ENCODE measurements around the gene MAN1A2. TPM values are rescaled to one million over a fixed set of nuclear protein-coding genes. Genes with fewer than 3 reads are reported as not detected.
"Not testable (repeated sequence)": the region's sequence is repeated elsewhere in the genome, so short reads cannot be mapped to it uniquely, and the experiment has no call there.

Gene MAN1A2
- total RNA-seq, 1 donor from 2014 or later: 31.8 TPM

DNA sequence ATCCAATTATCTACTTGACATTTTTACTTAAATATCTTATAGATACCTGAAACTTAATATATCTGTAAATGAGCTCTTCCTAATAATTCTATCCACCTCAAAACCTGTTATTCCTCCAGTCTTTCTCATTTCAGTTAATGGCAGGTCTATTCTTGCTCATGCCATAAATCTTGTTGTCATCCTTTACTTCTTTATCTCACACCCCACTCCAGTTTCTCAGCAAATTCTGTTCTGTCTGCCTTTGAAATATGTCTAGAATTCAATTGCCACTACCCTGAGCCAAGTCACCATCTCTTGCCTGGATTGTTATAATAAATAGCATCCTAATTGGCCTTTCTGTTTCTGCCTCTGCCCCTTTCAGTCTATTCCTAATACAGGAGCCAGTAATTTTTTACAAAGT is 105.8 kb downstream of the MAN1A2 start:
- Mint-ChIP-seq H3K36me3 (ENCODE audit: unreplicated experiment) (no peaks in the 10 kb centered on the region), H3K4me3 (ENCODE audit: unreplicated experiment) (no peak overlapping the region), H3K4me1 (ENCODE audit: low read depth, unreplicated experiment) (no peaks in the 10 kb centered on the region), H3K27ac (ENCODE audit: unreplicated experiment) (no peak overlapping the region), H3K27me3 (ENCODE audit: unreplicated experiment) (no peaks in the 10 kb centered on the region), H3K9me3 (ENCODE audit: unreplicated experiment) (no peaks in the 10 kb centered on the region)
- DNase-seq: no peak
- TF ChIP-seq, protein P1, sequence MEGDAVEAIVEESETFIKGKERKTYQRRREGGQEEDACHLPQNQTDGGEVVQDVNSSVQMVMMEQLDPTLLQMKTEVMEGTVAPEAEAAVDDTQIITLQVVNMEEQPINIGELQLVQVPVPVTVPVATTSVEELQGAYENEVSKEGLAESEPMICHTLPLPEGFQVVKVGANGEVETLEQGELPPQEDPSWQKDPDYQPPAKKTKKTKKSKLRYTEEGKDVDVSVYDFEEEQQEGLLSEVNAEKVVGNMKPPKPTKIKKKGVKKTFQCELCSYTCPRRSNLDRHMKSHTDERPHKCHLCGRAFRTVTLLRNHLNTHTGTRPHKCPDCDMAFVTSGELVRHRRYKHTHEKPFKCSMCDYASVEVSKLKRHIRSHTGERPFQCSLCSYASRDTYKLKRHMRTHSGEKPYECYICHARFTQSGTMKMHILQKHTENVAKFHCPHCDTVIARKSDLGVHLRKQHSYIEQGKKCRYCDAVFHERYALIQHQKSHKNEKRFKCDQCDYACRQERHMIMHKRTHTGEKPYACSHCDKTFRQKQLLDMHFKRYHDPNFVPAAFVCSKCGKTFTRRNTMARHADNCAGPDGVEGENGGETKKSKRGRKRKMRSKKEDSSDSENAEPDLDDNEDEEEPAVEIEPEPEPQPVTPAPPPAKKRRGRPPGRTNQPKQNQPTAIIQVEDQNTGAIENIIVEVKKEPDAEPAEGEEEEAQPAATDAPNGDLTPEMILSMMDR (IDR thresholded peaks at IDR 0.05; ENCODE audit: partially characterized antibody, unreplicated experiment): no peak

DNA sequence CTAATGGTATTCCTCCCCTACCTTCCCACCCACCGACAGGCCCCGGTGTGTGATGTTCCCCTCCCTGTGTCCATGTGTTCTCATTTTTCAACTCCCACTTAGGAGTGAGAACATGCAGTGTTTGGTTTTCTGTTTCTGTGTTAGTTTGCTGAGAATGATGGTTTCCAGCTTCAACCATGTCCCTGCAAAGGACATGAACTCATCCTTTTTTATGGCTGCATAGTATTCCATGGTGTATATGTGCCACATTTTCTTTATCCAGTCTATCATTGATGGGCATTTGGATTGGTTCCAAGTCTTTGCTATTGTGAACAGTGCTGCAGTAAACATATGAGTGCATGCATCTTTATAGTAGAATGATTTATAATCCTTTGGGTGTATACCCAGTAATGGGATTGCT is 108.2 kb downstream of the MAN1A2 start:
- H3K36me3 Mint-ChIP-seq (ENCODE audit: unreplicated experiment); H3K27ac Mint-ChIP-seq (ENCODE audit: unreplicated experiment); H3K4me1 Mint-ChIP-seq (ENCODE audit: low read depth, unreplicated experiment); H3K4me3 Mint-ChIP-seq (ENCODE audit: unreplicated experiment); H3K9me3 Mint-ChIP-seq (ENCODE audit: unreplicated experiment); DNase-seq; H3K27me3 Mint-ChIP-seq (ENCODE audit: unreplicated experiment): not testable (repeated sequence)

DNA sequence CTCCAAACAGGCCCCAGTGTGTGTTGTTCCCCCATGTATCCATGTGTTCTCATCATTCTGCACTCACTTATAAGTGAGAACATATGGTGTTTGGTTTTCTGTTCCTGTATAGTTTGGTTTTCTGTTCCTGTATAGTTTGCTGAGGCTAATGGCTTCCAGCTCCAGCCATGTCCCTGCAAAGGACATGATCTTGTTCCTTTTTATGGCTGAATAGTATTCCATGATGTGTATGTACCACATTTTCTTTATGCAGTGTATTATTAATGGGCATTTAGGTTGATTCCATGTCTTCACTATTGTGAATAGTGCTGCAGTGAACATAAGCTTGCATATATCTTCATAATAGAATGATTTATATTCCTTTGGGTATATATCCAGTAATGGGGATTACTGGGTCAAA is 111.8 kb downstream of the MAN1A2 start:
- H3K27ac Mint-ChIP-seq (ENCODE audit: unreplicated experiment): no peak overlapping the region

DNA sequence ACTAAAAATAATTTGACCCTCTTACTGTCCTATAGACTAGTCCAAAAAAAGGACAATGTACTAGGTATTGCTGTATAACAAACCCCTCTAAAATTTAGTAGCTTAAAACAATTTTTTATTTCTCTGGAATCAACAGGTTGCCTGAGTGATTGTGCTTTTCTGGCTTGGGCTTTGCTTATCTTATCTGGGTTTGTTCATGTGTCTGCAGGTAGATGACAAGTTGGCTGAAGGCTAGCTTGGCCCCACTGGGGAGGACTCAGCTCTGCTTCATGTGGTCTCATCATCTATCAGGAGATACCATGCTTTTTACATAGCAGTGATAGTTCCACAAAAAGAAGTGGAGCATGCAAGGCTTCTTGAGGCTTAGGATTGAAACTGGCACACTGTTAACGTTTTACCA is 114.2 kb downstream of the MAN1A2 start:
- Mint-ChIP-seq H3K27me3 (ENCODE audit: unreplicated experiment) (no peaks in the 10 kb centered on the region), H3K4me1 (ENCODE audit: low read depth, unreplicated experiment) (no peaks in the 10 kb centered on the region), H3K9me3 (ENCODE audit: unreplicated experiment) (no peaks in the 10 kb centered on the region), H3K4me3 (ENCODE audit: unreplicated experiment) (no peak overlapping the region), H3K36me3 (ENCODE audit: unreplicated experiment) (no peaks in the 10 kb centered on the region), H3K27ac (ENCODE audit: unreplicated experiment) (no peak overlapping the region)
- TF ChIP-seq, protein P1 (IDR thresholded peaks at IDR 0.05; ENCODE audit: partially characterized antibody, unreplicated experiment): no peak
- DNase-seq: no peak

More for the DNA sequence above, 111.8 kb downstream of the MAN1A2 start:
- DNase-seq: no peak
- H3K9me3 Mint-ChIP-seq (ENCODE audit: unreplicated experiment): no peaks in the 10 kb centered on the region
- no peak overlapping the region for H3K4me3 Mint-ChIP-seq (ENCODE audit: unreplicated experiment)
- no peaks in the 10 kb centered on the region for H3K4me1 Mint-ChIP-seq (ENCODE audit: low read depth, unreplicated experiment)
- no peaks in the 10 kb centered on the region for H3K27me3 Mint-ChIP-seq (ENCODE audit: unreplicated experiment)
- TF ChIP-seq, protein P1 (IDR thresholded peaks at IDR 0.05; ENCODE audit: partially characterized antibody, unreplicated experiment): no peak
- no peaks in the 10 kb centered on the region for H3K36me3 Mint-ChIP-seq (ENCODE audit: unreplicated experiment)

DNA sequence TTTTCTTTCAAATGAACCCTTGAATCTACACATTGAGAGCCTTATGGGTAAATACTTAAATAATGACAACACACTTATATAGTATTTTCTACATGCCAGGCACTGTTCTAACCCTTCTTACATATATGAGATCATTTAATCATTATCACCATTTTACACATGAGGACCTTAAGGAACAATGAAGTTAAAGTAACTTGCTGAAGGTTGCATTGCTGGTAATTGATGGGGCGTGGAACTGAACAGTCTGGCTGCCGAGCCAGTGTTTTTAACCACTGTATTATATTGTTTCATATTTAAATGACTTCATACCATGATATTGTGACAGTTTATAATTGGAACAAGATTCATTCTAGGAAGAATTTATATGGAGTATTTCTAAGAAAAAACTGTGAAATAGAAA is 126.7 kb downstream of the MAN1A2 start:
- Mint-ChIP-seq H3K9me3 (ENCODE audit: unreplicated experiment) (no peaks in the 10 kb centered on the region), H3K4me3 (ENCODE audit: unreplicated experiment) (no peak overlapping the region), H3K27me3 (ENCODE audit: unreplicated experiment) (no peaks in the 10 kb centered on the region), H3K4me1 (ENCODE audit: low read depth, unreplicated experiment) (peaks cover 2% of the 10 kb centered on the region), H3K27ac (ENCODE audit: unreplicated experiment) (no peak overlapping the region), H3K36me3 (ENCODE audit: unreplicated experiment) (no peaks in the 10 kb centered on the region)
- DNase-seq: no peak
- TF ChIP-seq, protein P1 (IDR thresholded peaks at IDR 0.05; ENCODE audit: partially characterized antibody, unreplicated experiment): no peak

DNA sequence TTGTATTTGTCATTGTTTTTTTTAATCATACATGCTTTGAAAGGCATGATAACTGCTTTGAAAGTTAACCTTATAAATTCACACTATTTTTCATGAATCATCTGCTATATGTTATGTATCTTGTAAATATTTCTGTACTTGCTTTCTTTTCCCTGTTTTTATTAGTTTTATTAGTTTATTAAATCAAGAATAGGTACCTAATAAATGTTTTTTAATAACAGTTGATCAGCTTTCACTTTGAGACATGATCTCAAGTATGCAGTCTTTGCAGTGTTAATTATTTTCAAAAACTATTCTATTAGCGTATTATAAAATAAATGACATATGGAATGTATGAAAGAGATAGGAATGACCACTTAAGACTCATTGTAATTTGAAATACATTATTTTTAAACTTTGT is 127.8 kb downstream of the MAN1A2 start:
- no peaks in the 10 kb centered on the region for H3K36me3 Mint-ChIP-seq (ENCODE audit: unreplicated experiment)
- TF ChIP-seq, protein P1 (IDR thresholded peaks at IDR 0.05; ENCODE audit: partially characterized antibody, unreplicated experiment): no peak
- peaks cover 2% of the 10 kb centered on the region for H3K4me1 Mint-ChIP-seq (ENCODE audit: low read depth, unreplicated experiment)
- H3K27ac Mint-ChIP-seq (ENCODE audit: unreplicated experiment): no peak overlapping the region
- no peaks in the 10 kb centered on the region for H3K9me3 Mint-ChIP-seq (ENCODE audit: unreplicated experiment)
- H3K27me3 Mint-ChIP-seq (ENCODE audit: unreplicated experiment): no peaks in the 10 kb centered on the region
- DNase-seq: no peak
- no peak overlapping the region for H3K4me3 Mint-ChIP-seq (ENCODE audit: unreplicated experiment)

All from glutamatergic neuron (in vitro differentiated cells).